Measurements from ENCODE around the gene ROR2. TPM values are rescaled to one million over a fixed set of nuclear protein-coding genes. Genes with fewer than 3 reads are reported as not detected.

The ROR2 gene
- total and polyA plus RNA-seq, 2 of the 13 experiments (the other 11 are each of a cell fraction or from before 2014, with no cell fraction given): not detected

DNA sequence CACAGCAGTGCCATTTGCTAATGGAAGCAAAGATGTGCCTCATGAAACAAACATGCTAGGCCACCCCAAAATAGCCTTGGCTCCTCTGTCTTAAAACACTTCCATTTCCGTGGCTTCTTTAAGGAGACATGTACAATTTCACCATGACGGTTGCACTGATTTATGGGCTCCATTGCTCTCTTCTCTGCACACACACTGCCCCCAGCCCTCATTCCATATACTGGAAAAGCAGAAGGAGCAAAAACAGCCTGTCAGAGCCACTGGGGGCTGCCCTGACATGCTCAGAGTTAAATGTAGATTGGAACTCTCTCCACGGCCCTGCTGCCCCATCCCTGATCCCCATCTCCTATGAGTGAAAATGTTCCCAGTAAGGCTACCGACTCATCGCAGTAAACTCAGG, 114.8 kb downstream of the ROR2 start:
- no peak overlapping the region for H2AFZ ChIP-seq (ENCODE audit: low read length)
- CTCF ChIA-PET (ENCODE audit: low intra/inter-chr PET ratio, low total read pairs): no interaction called here
- FAIRE-seq: no peak

DNA sequence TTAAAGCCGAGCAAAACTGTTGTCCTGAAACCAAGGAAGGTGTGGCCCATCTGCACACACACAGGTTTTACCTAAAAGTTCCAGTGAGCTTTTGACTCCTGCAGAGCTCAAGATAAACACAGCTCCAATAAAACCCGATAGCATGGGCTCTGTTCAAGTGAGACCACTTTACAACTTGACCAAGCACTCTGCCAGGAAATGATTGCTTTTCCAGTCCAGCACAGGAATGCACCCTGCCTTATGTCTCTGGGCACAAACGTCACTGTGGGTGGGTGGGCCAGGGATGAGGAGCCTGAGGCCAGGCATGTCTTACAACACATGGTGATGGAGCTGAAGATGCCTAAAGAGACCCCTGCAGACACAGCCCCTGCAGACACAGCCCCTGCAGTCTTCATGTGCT, 115.3 kb downstream of the ROR2 start:
- in situ Hi-C loops (cut with HindIII; ENCODE audit: extremely low pct_ligation_motif_present, low pct_unique_long_range_greater_than_20kb): no loop called here
- Histone ChIP-seq H3K9me3 (ENCODE audit: low read length) (no peaks in the 10 kb centered on the region), H3K4me1 (ENCODE audit: insufficient read depth, low read length) (no peaks in the 10 kb centered on the region), H3K4me2 (ENCODE audit: low read depth, low read length) (no peak overlapping the region), H3K4me3 (replicated peaks in 1 of 3; ENCODE audit: insufficient read depth in 1 of 3, low read depth in 2 of 3, low read length in 3 of 3) (no peak overlapping the region), H3K9ac (ENCODE audit: insufficient read depth, low read depth, low read length) (no peak overlapping the region), H3K79me2 (ENCODE audit: insufficient read depth, low read length) (no peaks in the 10 kb centered on the region), H3K27me3 (ENCODE audit: control insufficient read depth in 1 of 2, insufficient read depth in 2 of 2, low read length in 2 of 2) (peaks cover 5 to 53% of the 10 kb centered on the region in 2 experiments; a peak in 4 of 5 replicates), H2AFZ (ENCODE audit: low read length) (no peak overlapping the region), H4K20me1 (ENCODE audit: insufficient read depth, low read length) (no peaks in the 10 kb centered on the region), H3K36me3 (replicated peaks in 1 of 2; ENCODE audit: control insufficient read depth in 1 of 2, insufficient read depth in 2 of 2, low read length in 2 of 2) (no peaks in the 10 kb centered on the region), H3K27ac (ENCODE audit: extremely low read length, insufficient read depth, low read length) (no peak overlapping the region)
- no peak for DNase-seq (ENCODE audit: low spot score)
- ATAC-seq: no peak
- 6% methylated on average over 2 of the region's 3 CpGs for WGBS (ENCODE audit: low lambda C conversion rate)
- BruUV-seq (replicated peaks): no TSS peak
- ChIA-PET POLR2A (no interaction called here), CTCF (ENCODE audit: low intra/inter-chr PET ratio, low total read pairs) (no interaction called here)
- no peak for FAIRE-seq
- intact Hi-C loops (cut with micrococcal nuclease; ENCODE audit: unreplicated experiment): no loop called here
- TF ChIP-seq TCF12 (IDR thresholded peaks at IDR 0.05) (no peak), TCF12 (CRISPR knock-in tag; IDR thresholded peaks at IDR 0.05) (no peak), ZNF20 (CRISPR knock-in tag; IDR thresholded peaks at IDR 0.05) (no peak), SRF (IDR thresholded peaks at IDR 0.05; ENCODE audit: low read depth, low read length) (no peak)
- TF ChIP-seq, protein P1, sequence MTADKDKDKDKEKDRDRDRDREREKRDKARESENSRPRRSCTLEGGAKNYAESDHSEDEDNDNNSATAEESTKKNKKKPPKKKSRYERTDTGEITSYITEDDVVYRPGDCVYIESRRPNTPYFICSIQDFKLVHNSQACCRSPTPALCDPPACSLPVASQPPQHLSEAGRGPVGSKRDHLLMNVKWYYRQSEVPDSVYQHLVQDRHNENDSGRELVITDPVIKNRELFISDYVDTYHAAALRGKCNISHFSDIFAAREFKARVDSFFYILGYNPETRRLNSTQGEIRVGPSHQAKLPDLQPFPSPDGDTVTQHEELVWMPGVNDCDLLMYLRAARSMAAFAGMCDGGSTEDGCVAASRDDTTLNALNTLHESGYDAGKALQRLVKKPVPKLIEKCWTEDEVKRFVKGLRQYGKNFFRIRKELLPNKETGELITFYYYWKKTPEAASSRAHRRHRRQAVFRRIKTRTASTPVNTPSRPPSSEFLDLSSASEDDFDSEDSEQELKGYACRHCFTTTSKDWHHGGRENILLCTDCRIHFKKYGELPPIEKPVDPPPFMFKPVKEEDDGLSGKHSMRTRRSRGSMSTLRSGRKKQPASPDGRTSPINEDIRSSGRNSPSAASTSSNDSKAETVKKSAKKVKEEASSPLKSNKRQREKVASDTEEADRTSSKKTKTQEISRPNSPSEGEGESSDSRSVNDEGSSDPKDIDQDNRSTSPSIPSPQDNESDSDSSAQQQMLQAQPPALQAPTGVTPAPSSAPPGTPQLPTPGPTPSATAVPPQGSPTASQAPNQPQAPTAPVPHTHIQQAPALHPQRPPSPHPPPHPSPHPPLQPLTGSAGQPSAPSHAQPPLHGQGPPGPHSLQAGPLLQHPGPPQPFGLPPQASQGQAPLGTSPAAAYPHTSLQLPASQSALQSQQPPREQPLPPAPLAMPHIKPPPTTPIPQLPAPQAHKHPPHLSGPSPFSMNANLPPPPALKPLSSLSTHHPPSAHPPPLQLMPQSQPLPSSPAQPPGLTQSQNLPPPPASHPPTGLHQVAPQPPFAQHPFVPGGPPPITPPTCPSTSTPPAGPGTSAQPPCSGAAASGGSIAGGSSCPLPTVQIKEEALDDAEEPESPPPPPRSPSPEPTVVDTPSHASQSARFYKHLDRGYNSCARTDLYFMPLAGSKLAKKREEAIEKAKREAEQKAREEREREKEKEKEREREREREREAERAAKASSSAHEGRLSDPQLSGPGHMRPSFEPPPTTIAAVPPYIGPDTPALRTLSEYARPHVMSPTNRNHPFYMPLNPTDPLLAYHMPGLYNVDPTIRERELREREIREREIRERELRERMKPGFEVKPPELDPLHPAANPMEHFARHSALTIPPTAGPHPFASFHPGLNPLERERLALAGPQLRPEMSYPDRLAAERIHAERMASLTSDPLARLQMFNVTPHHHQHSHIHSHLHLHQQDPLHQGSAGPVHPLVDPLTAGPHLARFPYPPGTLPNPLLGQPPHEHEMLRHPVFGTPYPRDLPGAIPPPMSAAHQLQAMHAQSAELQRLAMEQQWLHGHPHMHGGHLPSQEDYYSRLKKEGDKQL (CRISPR knock-in tag; IDR thresholded peaks at IDR 0.05; ENCODE audit: low read depth): no peak

More for the DNA sequence above, 114.8 kb downstream of the ROR2 start:
- no peak overlapping the region for H3K27ac ChIP-seq (ENCODE audit: extremely low read length, insufficient read depth, low read length)
- no peak for TF ChIP-seq HNF4G (IDR thresholded peaks at IDR 0.05; ENCODE audit: borderline replicate concordance, low read depth, low read length)
- TF ChIP-seq HNF4G (CRISPR knock-in tag; IDR thresholded peaks at IDR 0.05; ENCODE audit: borderline replicate concordance, low read depth): no peak
- no peak for TF ChIP-seq EZH2 (conservative IDR thresholded peaks at IDR 0.05; ENCODE audit: low read depth, low read length)
- TF ChIP-seq XBP1 (CRISPR knock-in tag; IDR thresholded peaks at IDR 0.05): no peak
- TF ChIP-seq, protein P2, sequence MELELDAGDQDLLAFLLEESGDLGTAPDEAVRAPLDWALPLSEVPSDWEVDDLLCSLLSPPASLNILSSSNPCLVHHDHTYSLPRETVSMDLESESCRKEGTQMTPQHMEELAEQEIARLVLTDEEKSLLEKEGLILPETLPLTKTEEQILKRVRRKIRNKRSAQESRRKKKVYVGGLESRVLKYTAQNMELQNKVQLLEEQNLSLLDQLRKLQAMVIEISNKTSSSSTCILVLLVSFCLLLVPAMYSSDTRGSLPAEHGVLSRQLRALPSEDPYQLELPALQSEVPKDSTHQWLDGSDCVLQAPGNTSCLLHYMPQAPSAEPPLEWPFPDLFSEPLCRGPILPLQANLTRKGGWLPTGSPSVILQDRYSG (CRISPR knock-in tag; IDR thresholded peaks at IDR 0.05): no peak
- TF ChIP-seq, protein P3, sequence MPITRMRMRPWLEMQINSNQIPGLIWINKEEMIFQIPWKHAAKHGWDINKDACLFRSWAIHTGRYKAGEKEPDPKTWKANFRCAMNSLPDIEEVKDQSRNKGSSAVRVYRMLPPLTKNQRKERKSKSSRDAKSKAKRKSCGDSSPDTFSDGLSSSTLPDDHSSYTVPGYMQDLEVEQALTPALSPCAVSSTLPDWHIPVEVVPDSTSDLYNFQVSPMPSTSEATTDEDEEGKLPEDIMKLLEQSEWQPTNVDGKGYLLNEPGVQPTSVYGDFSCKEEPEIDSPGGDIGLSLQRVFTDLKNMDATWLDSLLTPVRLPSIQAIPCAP (CRISPR knock-in tag; IDR thresholded peaks at IDR 0.05; ENCODE audit: low read depth): no peak
- TF ChIP-seq TP53 (CRISPR knock-in tag; conservative IDR thresholded peaks at IDR 0.05): no peak
- no peak for TF ChIP-seq NFATC3 (CRISPR knock-in tag; IDR thresholded peaks at IDR 0.05)
- 43% methylated on average over 5 of the region's 5 CpGs for WGBS (ENCODE audit: low lambda C conversion rate)
- POLR2A ChIA-PET: no interaction called here
- H4K20me1 ChIP-seq (ENCODE audit: insufficient read depth, low read length): no peaks in the 10 kb centered on the region
- ATAC-seq (no peak), DNase-seq (ENCODE audit: low spot score) (no peak)
- no peaks in the 10 kb centered on the region for H3K4me1 ChIP-seq (ENCODE audit: insufficient read depth, low read length)
- intact Hi-C loops (cut with micrococcal nuclease; ENCODE audit: unreplicated experiment) (no loop called here), in situ Hi-C loops (cut with HindIII; ENCODE audit: extremely low pct_ligation_motif_present, low pct_unique_long_range_greater_than_20kb) (no loop called here)
- H3K9me3 ChIP-seq (ENCODE audit: low read length): no peaks in the 10 kb centered on the region
- H3K79me2 ChIP-seq (ENCODE audit: insufficient read depth, low read length): no peaks in the 10 kb centered on the region
- no peaks in the 10 kb centered on the region for H3K36me3 ChIP-seq (replicated peaks in 1 of 2; ENCODE audit: control insufficient read depth in 1 of 2, insufficient read depth in 2 of 2, low read length in 2 of 2)
- H3K9ac ChIP-seq (ENCODE audit: insufficient read depth, low read depth, low read length): no peak overlapping the region
- peaks cover 5 to 57% of the 10 kb centered on the region in 2 experiments; a peak in 4 of 5 replicates for H3K27me3 ChIP-seq (ENCODE audit: control insufficient read depth in 1 of 2, insufficient read depth in 2 of 2, low read length in 2 of 2)
- H3K4me3 ChIP-seq (replicated peaks in 1 of 3; ENCODE audit: insufficient read depth in 1 of 3, low read depth in 2 of 3, low read length in 3 of 3): no peak overlapping the region
- no peak overlapping the region for H3K4me2 ChIP-seq (ENCODE audit: low read depth, low read length)
- no TSS peak for BruUV-seq (replicated peaks)
